AG04450 (cell line): ENCODE data around the gene GPR62. TPM values are rescaled to one million over a fixed set of nuclear protein-coding genes. Genes with fewer than 3 reads are reported as not detected.
A peak's percentile ranks its signal among the peaks of the same experiment; 100 is the strongest.

ENCODE experiments used
- CTCF ChIA-PET: fragments of 300-600, 350-600 bp; formaldehyde crosslinking; extraction: SDS; loops from one replicate; lab custom pipeline; 2022; ENCODE audit warnings: antibody characterized with exemption, inconsistent platforms; lab: Charles Lee
- POLR2A ChIA-PET: fragments of 350-600 bp; formaldehyde crosslinking; extraction: SDS; loops from one replicate; lab custom pipeline; 2021; ENCODE audit warnings: antibody characterized with exemption, inconsistent platforms; lab: Yijun Ruan, JAX
- DNase-seq: peaks from one replicate; pipeline ENCODE4 v3.0.0-alpha.2; 2011; ENCODE audit warnings: low read depth, low spot score
- H3K27ac ChIP-seq: one replicate; pipeline ENCODE4 v1.5.1; 2012; ENCODE audit warnings: low read depth, low read length, control low read depth
- H3K27me3 ChIP-seq: one replicate; pipeline ENCODE4 v1.6.0; 2012; ENCODE audit warnings: low read length; ENCODE audit not compliant: control insufficient read depth, insufficient read depth
- H3K4me3 ChIP-seq: 2 replicates; pipeline ENCODE4 v1.5.1; 2011; ENCODE audit warnings: mild to moderate bottlenecking, low read depth, low read length, control low read depth
- H3K9me3 ChIP-seq: 2 replicates; pipeline ENCODE4 v1.5.1; 2012; ENCODE audit warnings: low read length; ENCODE audit not compliant: control insufficient read depth, insufficient read depth
- CTCF ChIP-seq: IDR thresholded peaks from 2 replicates; pipeline ENCODE4 v1.5.1; 2011; ENCODE audit warnings: low read depth, low read length, control low read depth, inconsistent platforms
- polyA plus RNA-seq: library from polyadenylated mRNA; depleted of rRNA; stranded (reverse); fragments of >200 nt; gene quantifications from 2 replicates; pipeline ENCODE4 v1.2.3, GENCODE V29; 2011

The GPR62 gene
- polyA plus RNA-seq, 1 experiment, result not detected

DNA sequence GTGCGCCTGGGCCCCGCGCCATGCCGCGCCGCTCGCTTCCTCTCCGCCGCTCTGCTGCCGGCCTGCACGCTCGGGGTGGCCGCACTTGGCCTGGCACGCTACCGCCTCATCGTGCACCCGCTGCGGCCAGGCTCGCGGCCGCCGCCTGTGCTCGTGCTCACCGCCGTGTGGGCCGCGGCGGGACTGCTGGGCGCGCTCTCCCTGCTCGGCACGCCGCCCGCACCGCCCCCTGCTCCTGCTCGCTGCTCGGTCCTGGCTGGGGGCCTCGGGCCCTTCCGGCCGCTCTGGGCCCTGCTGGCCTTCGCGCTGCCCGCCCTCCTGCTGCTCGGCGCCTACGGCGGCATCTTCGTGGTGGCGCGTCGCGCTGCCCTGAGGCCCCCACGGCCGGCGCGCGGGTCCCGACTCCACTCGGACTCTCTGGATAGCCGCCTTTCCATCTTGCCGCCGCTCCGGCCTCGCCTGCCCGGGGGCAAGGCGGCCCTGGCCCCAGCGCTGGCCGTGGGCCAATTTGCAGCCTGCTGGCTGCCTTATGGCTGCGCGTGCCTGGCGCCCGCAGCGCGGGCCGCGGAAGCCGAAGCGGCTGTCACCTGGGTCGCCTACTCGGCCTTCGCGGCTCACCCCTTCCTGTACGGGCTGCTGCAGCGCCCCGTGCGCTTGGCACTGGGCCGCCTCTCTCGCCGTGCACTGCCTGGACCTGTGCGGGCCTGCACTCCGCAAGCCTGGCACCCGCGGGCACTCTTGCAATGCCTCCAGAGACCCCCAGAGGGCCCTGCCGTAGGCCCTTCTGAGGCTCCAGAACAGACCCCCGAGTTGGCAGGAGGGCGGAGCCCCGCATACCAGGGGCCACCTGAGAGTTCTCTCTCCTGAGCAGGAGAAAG lies 951 bp downstream of the GPR62 start:
- Histone ChIP-seq H3K27me3 (no peaks in the 10 kb centered on the region), H3K27ac (no peak overlapping the region), H3K4me3 (no peak overlapping the region), H3K9me3 (no peaks in the 10 kb centered on the region; the same call in 1 of the 2 replicates)
- no peak for DNase-seq
- CTCF ChIA-PET, result interaction anchor here (1.0 kb wide), 1 partner anchor 14 kb away, joined by 3 read pairs; no protein-coding TSS in a partner anchor
- peak; percentile 49 for TF ChIP-seq CTCF
- POLR2A ChIA-PET, result no interaction called here

GRCh38 chr3:51957520-51958205 lies 2.5 kb downstream of the GPR62 start:
- Histone ChIP-seq H3K9me3 (no peaks in the 10 kb centered on the region; the same call in 1 of the 2 replicates), H3K27ac (no peak overlapping the region), H3K4me3 (no peak overlapping the region), H3K27me3 (no peaks in the 10 kb centered on the region)
- DNase-seq, result no peak
- no peak for TF ChIP-seq CTCF
- ChIA-PET CTCF (interaction anchor here (0.7 to 1.0 kb wide), 2 partner anchors 12 to 15 kb away, joined by 3 read pairs; no protein-coding TSS in a partner anchor), POLR2A (no interaction called here)

GRCh38 chr3:51958603-51959521 lies 3.7 kb downstream of the GPR62 start:
- no peak overlapping the region for H3K4me3 ChIP-seq
- H3K27ac ChIP-seq, result no peak overlapping the region
- ChIA-PET POLR2A (no interaction called here), CTCF (no interaction called here)
- DNase-seq, result no peak
- no peaks in the 10 kb centered on the region; the same call in 1 of the 2 replicates for H3K9me3 ChIP-seq
- no peaks in the 10 kb centered on the region for H3K27me3 ChIP-seq
- TF ChIP-seq CTCF, result no peak

DNA sequence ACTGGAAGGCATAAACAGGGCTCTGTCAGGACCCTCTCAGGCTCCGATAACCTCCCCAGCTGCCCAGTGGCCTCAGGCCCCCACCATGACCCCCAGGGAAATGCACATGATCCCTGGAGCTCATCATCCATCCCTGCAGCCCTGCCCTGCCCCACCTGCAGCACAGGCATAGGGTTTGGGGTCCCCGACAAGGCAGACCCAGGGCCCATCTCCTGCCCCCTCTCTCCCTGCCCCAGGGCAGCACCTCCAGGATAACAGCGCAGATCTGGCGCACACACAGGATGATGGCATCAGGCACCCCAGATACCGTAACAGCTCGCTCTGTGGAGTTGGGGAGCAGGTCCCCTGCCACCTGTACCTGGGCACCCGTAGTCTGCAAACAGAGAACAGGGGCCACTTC lies 4.5 kb downstream of the GPR62 start:
- CTCF ChIA-PET, result no interaction called here
- H3K27me3 ChIP-seq, result no peaks in the 10 kb centered on the region

More for the DNA sequence above, 4.5 kb downstream of the GPR62 start:
- no peak for TF ChIP-seq CTCF
- DNase-seq, result no peak
- Histone ChIP-seq H3K9me3 (no peaks in the 10 kb centered on the region; the same call in 1 of the 2 replicates), H3K27ac (no peak overlapping the region), H3K4me3 (no peak overlapping the region)
- POLR2A ChIA-PET, result no interaction called here
